Right atrium auricular region (tissue), 2 donors: Measurements from ENCODE around the gene C22orf15. TPM values are rescaled to one million over a fixed set of nuclear protein-coding genes. Genes with fewer than 3 reads are reported as not detected.

Source experiments
- DNase-seq: peaks from one replicate; pipeline ENCODE4 v3.0.0-alpha.2; 2019; ENCODE audit warnings: low spot score
- H3K27ac ChIP-seq, 2 donors: fragments of 200-600 bp; sonication (generic); 1 replicate in 1 of 2; 2 replicates in 1 of 2; pipeline ENCODE4 v1.5.1; 2016 to 2019
- H3K27me3 ChIP-seq, 2 donors: fragments of 200-600 bp; sonication (generic); one replicate each; pipeline versions ENCODE4 v1.5.1 to v1.6.0; 2017 to 2019
- H3K36me3 ChIP-seq: fragments of 200-600 bp; sonication (generic); one replicate; pipeline ENCODE4 v1.5.1; 2016
- H3K4me1 ChIP-seq, 2 donors: fragments of 200-600 bp; sonication (generic); one replicate each; pipeline versions ENCODE4 v1.5.1 to v1.6.0; 2017 to 2019
- H3K4me3 ChIP-seq, 2 donors: fragments of 200-600 bp; sonication (generic); 1 replicate in 1 of 2; 2 replicates in 1 of 2; pipeline ENCODE4 v1.5.1; 2017 to 2019; ENCODE audit warnings: mild to moderate bottlenecking in 1 of 2, moderate library complexity in 1 of 2
- H3K9me3 ChIP-seq, 2 donors: fragments of 200-600 bp; sonication (generic); one replicate each; pipeline ENCODE4 v1.5.1; 2019
- total RNA-seq, 2 donors: library from RNA; depleted of rRNA; stranded (reverse); fragments of >200 nt; gene quantifications; one replicate each; pipeline ENCODE4 v1.1.0, GENCODE V29; 2016
- TF ChIP-seq, protein P1 (sequence below), 2 donors: fragments of 200-600 bp; sonication (generic); IDR thresholded peaks; one replicate each; pipeline ENCODE4 v1.5.1; 2019; ENCODE audit warnings: antibody characterized with exemption in 2 of 2

C22orf15 gene
- total RNA-seq, 2 donors from 2014 or later = not detected

DNA sequence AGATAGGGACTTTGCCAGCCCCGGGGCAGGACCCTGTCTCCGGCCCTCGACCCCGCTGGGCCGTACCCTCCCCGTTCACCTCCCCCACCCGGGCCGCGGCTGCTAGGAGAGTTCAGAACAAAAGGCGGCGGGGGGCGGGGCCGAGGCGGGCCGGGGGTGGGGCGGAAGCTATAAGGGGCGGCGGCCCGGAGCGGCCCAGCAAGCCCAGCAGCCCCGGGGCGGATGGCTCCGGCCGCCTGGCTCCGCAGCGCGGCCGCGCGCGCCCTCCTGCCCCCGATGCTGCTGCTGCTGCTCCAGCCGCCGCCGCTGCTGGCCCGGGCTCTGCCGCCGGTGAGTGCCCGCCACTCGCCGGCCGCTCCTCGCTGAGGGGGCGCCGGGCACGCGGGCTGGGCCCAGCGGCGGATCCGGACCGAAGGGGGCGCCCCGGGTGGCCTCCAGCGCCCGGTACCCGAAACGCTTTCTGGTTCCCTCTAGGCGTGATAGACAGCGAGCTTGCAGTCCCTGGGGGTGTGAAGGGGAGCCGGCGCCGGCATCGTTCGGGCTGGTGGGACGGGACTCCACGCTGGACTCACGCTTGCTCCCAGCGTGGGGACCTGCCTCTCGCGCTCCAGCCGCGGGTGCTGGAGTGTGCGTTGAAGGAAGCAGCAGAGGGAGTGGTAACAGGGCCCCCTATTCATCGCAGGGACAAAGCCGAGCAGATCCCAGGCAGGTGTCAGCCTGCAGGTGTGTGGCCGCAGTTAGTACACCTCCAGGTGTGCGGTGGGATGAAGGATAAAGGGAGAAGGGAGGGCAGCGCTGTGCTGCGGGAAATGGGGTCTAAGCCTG is 10.1 kb downstream of the C22orf15 start, which contains the start of gene MMP11:
MMP11 (plus strand) TSS at position 201 of the 825 bp plus-strand sequence; CDS start at position 223, 22 bp downstream.
- H3K9me3 ChIP-seq = no peaks in the 10 kb centered on the region
- H3K4me3 ChIP-seq = peak within 1 kb of the TSS; percentile 41 to 56
- no peak for DNase-seq
- H3K36me3 ChIP-seq = no peaks in the 10 kb centered on the region
- TF ChIP-seq, protein P1, sequence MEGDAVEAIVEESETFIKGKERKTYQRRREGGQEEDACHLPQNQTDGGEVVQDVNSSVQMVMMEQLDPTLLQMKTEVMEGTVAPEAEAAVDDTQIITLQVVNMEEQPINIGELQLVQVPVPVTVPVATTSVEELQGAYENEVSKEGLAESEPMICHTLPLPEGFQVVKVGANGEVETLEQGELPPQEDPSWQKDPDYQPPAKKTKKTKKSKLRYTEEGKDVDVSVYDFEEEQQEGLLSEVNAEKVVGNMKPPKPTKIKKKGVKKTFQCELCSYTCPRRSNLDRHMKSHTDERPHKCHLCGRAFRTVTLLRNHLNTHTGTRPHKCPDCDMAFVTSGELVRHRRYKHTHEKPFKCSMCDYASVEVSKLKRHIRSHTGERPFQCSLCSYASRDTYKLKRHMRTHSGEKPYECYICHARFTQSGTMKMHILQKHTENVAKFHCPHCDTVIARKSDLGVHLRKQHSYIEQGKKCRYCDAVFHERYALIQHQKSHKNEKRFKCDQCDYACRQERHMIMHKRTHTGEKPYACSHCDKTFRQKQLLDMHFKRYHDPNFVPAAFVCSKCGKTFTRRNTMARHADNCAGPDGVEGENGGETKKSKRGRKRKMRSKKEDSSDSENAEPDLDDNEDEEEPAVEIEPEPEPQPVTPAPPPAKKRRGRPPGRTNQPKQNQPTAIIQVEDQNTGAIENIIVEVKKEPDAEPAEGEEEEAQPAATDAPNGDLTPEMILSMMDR (IDR thresholded peaks at IDR 0.05) = no peak
- H3K27me3 ChIP-seq = no peaks in the 10 kb centered on the region
- peak within 1 kb of the TSS; percentile 79 to 87 for H3K27ac ChIP-seq
- peaks cover 0 to 60% of the 10 kb centered on the region in 2 donors for H3K4me1 ChIP-seq

DNA sequence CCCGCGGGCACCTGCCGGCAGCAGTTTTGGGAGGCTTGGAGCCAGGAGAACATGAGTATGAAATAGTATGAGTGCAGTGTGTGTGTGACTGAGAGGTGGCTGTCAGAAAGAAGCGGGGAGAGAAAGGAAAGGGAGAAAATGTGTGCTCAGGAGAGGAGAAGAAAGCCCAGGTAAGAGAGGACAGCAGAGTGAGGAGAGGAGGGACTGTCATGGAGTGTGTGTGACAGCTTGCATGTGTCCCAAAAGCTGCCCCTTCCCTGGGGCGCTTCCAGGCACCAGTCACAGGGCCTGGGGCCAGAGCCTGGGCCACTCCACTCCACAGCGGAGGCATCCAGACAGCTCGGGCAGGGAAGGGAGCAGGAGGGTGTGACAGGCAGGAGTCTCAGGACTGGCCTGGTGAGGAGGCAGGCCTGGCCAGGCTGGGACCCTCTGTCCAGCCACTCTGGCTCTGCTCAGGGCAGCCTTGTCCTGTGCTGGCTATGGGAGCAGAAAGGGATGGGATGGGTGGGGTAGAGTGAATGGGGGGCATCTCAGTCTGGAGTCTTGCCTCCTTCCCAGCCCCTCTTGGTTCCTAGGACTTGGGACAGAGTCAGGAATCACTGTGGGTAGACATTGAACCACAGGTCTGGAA is 10.8 kb downstream of the C22orf15 start:
- no peak for DNase-seq
- peaks cover 0 to 58% of the 10 kb centered on the region in 2 donors for H3K4me1 ChIP-seq
- H3K27ac ChIP-seq = peak overlapping the region; percentile 79 to 87
- no peaks in the 10 kb centered on the region for H3K27me3 ChIP-seq
- TF ChIP-seq, protein P1 (IDR thresholded peaks at IDR 0.05) = no peak
- H3K4me3 ChIP-seq = peak overlapping the region in 1 of 2 donors; percentile 56
- no peaks in the 10 kb centered on the region for H3K36me3 ChIP-seq
- no peaks in the 10 kb centered on the region for H3K9me3 ChIP-seq

DNA sequence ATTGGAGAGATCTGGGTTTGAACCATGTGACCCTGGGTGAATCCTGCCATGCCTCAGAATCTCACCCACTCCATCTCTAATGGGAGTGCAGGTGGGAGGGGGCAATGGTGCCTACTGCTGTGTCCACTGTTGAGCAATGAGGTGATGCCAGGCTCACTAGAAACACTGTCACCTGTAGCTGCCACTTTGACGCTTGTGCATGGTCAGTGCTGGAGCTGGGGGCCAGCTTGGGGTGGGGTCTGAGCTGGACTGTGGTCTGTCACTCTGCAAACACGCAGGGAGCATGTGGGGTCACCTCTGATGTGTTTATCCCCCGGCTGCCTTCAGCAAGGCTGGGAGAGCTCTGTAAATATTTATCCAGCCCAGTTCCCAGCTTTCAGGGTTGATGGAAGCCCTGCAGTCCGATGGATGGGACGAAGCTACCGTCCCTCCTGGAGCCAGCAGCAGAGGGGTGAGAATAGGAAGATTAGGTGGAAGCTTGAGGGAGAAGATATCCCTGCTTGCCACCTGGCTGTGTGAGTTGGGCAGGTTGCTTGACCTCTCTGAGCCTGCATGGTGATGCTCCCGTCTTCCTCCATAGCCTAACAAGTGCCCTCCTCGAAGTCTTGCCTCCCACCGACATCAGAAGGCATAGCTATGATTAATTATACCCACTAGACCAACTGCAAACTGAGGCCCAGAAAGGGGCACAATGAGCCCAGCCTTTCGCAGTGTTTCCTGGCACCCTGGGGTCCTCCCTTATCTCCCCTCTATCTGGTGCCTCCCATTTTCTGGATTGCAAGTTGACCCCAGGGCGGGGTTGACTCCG is 11.5 kb downstream of the C22orf15 start:
- Histone ChIP-seq H3K27ac (peak overlapping the region; percentile 79 to 87), H3K27me3 (no peaks in the 10 kb centered on the region), H3K4me1 (peaks cover 0 to 51% of the 10 kb centered on the region in 2 donors), H3K4me3 (no peak overlapping the region), H3K36me3 (no peaks in the 10 kb centered on the region), H3K9me3 (no peaks in the 10 kb centered on the region)
- DNase-seq = no peak
- TF ChIP-seq, protein P1 (IDR thresholded peaks at IDR 0.05) = no peak

DNA sequence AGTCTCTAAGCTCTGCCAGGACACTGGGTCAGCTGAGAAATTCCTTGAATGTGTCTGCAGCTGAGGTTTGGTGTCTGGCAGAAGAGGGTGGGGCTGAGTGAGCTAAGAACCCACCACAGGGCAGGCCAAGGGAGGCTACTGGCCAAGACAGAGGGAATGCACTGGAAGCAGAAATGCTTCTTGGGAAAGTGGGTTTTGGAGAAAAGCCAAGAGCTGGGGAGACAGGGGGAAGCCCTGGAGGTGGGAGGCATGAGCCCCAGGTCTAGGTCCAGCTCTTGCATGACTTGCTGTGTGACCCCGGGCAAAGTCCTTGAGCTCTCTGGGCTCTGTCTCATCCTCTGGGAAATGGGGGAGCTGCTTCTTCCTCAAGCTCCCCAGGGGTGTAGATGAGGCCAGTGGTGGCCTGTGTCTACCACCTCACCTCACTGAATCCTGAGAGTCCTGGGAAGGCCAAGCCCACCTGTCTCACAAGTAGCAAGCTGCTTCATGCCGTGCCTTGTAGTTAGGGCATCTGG is 12.2 kb downstream of the C22orf15 start:
- TF ChIP-seq, protein P1 (IDR thresholded peaks at IDR 0.05) = no peak
- H3K4me1 ChIP-seq = peaks cover 0 to 51% of the 10 kb centered on the region in 2 donors
- H3K4me3 ChIP-seq = no peak overlapping the region
- no peaks in the 10 kb centered on the region for H3K36me3 ChIP-seq
- H3K27me3 ChIP-seq = no peaks in the 10 kb centered on the region
- DNase-seq = no peak
- H3K27ac ChIP-seq = peak overlapping the region; percentile 79 to 87
- no peaks in the 10 kb centered on the region for H3K9me3 ChIP-seq

DNA sequence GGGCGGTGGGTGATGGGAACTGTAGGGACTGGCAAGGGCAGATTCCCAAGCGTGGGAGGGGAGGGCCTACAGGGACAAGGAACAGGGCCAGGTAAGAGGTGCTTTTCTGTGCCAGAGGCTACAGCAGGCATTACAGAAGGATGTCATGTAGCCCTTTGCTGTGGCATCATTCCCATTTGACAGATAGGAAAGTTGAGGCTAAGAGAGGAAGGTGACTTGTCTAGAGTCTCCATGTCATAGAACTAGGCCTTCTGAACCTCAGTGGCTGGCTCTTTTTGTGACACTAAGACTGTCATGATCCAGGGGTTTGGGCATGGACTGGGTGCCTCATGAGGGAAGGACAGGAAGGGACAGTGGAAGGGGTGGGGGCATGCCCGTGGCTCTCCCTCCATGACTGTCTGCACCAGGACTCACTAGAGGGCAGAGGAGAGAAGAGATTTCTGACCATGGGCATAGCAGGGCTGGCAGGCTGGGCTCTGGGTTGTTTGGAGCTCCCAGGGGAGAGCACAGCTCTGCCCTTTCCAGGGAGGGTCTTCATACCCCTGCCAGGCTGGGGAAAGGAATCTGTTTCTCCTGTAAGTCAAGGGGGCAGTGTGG is 13.1 kb downstream of the C22orf15 start:
- H3K27ac ChIP-seq = peak overlapping the region; percentile 23 to 87

More for the DNA sequence above, 13.1 kb downstream of the C22orf15 start:
- H3K27me3 ChIP-seq = no peaks in the 10 kb centered on the region
- no peaks in the 10 kb centered on the region for H3K9me3 ChIP-seq
- TF ChIP-seq, protein P1 (IDR thresholded peaks at IDR 0.05) = peak in 1 of 2 donors; percentile 19
- DNase-seq = no peak
- no peak overlapping the region for H3K4me3 ChIP-seq
- H3K36me3 ChIP-seq = no peaks in the 10 kb centered on the region
- peaks cover 0 to 49% of the 10 kb centered on the region in 2 donors for H3K4me1 ChIP-seq
